Fibroblast of lung (primary cell): ENCODE data around the gene DNAJB12. TPM values are rescaled to one million over a fixed set of nuclear protein-coding genes. Genes with fewer than 3 reads are reported as not detected.
A peak's percentile ranks its signal among the peaks of the same experiment; 100 is the strongest.

ENCODE experiments used
- DNase-seq, 2 donors: peaks; one replicate each; pipeline versions ENCODE4 v3.0.0 to v3.0.0-alpha.2; 2010; ENCODE audit warnings: low read depth in 2 of 2
- H2AFZ ChIP-seq: 2 replicates; pipeline ENCODE4 v1.5.1; 2012; ENCODE audit warnings: low read length, control low read depth, inconsistent platforms
- H3K27ac ChIP-seq: 2 replicates; pipeline ENCODE4 v1.5.1; 2011; ENCODE audit warnings: low read length, control low read depth; ENCODE audit not compliant: insufficient read depth
- H3K27me3 ChIP-seq: 2 replicates; pipeline ENCODE4 v1.5.1; 2011; ENCODE audit warnings: mild to moderate bottlenecking, low read length; ENCODE audit not compliant: control insufficient read depth, insufficient read depth
- H3K36me3 ChIP-seq: 2 replicates; pipeline ENCODE4 v1.5.1; 2011; ENCODE audit warnings: low read length; ENCODE audit not compliant: control insufficient read depth, insufficient read depth
- H3K4me1 ChIP-seq: 2 replicates; pipeline ENCODE4 v1.5.1; 2011; ENCODE audit warnings: low read length; ENCODE audit not compliant: control insufficient read depth, insufficient read depth; ENCODE audit errors: extremely low read depth
- H3K4me2 ChIP-seq: 2 replicates; pipeline ENCODE4 v1.5.1; 2011; ENCODE audit warnings: low read length, control low read depth; ENCODE audit not compliant: insufficient read depth; ENCODE audit errors: extremely low read depth
- H3K4me3 ChIP-seq, 4 experiments: fragments of 200-600 bp in 1 of 4; sonication (generic) in 1 of 4; replicated peaks in 1 of 4; 2 replicates each; pipeline ENCODE4 v1.5.1; 2011 to 2016; ENCODE audit warnings: low read length in 4 of 4, low read depth in 3 of 4, mild to moderate bottlenecking in 3 of 4, control low read depth in 2 of 4, inconsistent platforms in 1 of 4, mixed read lengths in 1 of 4; ENCODE audit not compliant: insufficient read depth in 1 of 4; ENCODE audit errors: control extremely low read depth in 1 of 4
- H3K79me2 ChIP-seq: 2 replicates; pipeline ENCODE4 v1.5.1; 2012; ENCODE audit warnings: mild to moderate bottlenecking, low read length, inconsistent platforms; ENCODE audit not compliant: control insufficient read depth, insufficient read depth
- H3K9ac ChIP-seq: 2 replicates; pipeline ENCODE4 v1.5.1; 2011; ENCODE audit warnings: mild to moderate bottlenecking, low read length, control low read depth; ENCODE audit not compliant: insufficient read depth
- H3K9me3 ChIP-seq: 2 replicates; pipeline ENCODE4 v1.5.1; 2012; ENCODE audit warnings: low read depth, low read length; ENCODE audit not compliant: control insufficient read depth, insufficient read depth
- H4K20me1 ChIP-seq: 2 replicates; pipeline ENCODE4 v1.5.1; 2011; ENCODE audit warnings: low read length; ENCODE audit not compliant: control insufficient read depth, insufficient read depth; ENCODE audit errors: extremely low read depth
- EZH2 ChIP-seq: IDR thresholded peaks from 2 replicates; pipeline ENCODE4 v1.5.1; 2012; ENCODE audit warnings: low read length, control low read depth, mild to moderate bottlenecking; ENCODE audit errors: missing control alignments
- polyA plus RNA-seq, 2 donors: library from polyadenylated mRNA; depleted of rRNA in 1 of 2; stranded (reverse) in 1 of 2; unstranded in 1 of 2; fragments of >200 nt; gene quantifications; 2 replicates each; pipeline ENCODE4 v1.2.1, GENCODE V29; 2011 to 2012; ENCODE audit warnings: missing spikeins in 1 of 2
- total RNA-seq: library from RNA; depleted of rRNA; stranded (reverse); fragments of >200 nt; gene quantifications from 2 replicates; pipeline ENCODE4 v1.2.1, GENCODE V29; 2014
- TF ChIP-seq, protein P1 (sequence below), 2 donors: IDR thresholded peaks in 1 of 2; conservative IDR thresholded peaks in 1 of 2; 1 replicate in 1 of 2; 2 replicates in 1 of 2; pipeline ENCODE4 v1.5.1; 2011 to 2012; ENCODE audit warnings: low read length in 2 of 2, control low read depth in 1 of 2, inconsistent platforms in 1 of 2, low read depth in 1 of 2, mild to moderate bottlenecking in 1 of 2

The DNAJB12 gene
- total and polyA plus RNA-seq, 2 donors (not counting 1 experiment from before 2014, with no cell fraction given): 17.2 to 26.3 TPM

DNA sequence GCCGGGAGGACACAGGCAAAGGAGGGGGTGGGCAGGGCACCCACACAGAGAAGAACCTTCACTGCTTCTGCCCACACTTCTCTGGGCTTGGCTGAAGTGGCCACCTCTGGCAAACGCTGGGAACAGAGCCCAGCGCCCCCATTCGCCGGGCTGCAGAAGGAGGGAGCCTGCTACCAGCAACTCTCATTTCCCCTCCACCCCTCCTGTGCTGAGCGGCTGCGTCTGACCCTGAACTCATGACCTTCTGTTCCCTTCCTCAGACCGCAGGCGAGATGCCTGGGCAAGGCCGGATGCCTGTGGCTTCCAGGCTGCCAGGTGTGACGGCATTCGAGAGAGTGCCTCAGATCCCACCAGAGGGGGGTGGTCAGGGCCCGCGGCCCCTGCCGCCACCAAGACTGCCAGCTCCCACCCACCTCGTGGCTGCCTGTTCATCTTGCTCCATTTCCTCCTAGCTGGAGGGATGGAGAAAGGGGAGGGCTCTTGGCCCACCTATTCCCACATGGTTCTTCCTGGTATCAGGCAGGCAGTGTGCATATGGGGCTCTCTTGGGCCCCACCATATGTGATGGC lies 19.8 kb downstream of the DNAJB12 start:
- H4K20me1 ChIP-seq: no peaks in the 10 kb centered on the region
- no peaks in the 10 kb centered on the region for H3K27me3 ChIP-seq
- peak overlapping the region; percentile 83 for H3K27ac ChIP-seq
- TF ChIP-seq, protein P1, sequence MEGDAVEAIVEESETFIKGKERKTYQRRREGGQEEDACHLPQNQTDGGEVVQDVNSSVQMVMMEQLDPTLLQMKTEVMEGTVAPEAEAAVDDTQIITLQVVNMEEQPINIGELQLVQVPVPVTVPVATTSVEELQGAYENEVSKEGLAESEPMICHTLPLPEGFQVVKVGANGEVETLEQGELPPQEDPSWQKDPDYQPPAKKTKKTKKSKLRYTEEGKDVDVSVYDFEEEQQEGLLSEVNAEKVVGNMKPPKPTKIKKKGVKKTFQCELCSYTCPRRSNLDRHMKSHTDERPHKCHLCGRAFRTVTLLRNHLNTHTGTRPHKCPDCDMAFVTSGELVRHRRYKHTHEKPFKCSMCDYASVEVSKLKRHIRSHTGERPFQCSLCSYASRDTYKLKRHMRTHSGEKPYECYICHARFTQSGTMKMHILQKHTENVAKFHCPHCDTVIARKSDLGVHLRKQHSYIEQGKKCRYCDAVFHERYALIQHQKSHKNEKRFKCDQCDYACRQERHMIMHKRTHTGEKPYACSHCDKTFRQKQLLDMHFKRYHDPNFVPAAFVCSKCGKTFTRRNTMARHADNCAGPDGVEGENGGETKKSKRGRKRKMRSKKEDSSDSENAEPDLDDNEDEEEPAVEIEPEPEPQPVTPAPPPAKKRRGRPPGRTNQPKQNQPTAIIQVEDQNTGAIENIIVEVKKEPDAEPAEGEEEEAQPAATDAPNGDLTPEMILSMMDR (conservative IDR thresholded peaks at IDR 0.05 in 1 of 2, IDR thresholded peaks at IDR 0.05 in 1 of 2; ENCODE audit: low read depth in 1 of 2, low read length in 2 of 2): peak in 1 of 2 donors; percentile 47
- no peak for TF ChIP-seq EZH2
- peaks cover 18% of the 10 kb centered on the region for H3K36me3 ChIP-seq
- H3K9ac ChIP-seq: peak overlapping the region; percentile 56
- H3K4me1 ChIP-seq: peaks cover 36% of the 10 kb centered on the region
- H3K4me3 ChIP-seq: no peak overlapping the region
- H3K9me3 ChIP-seq: no peaks in the 10 kb centered on the region
- no peaks in the 10 kb centered on the region for H3K79me2 ChIP-seq
- DNase-seq: peak; percentile 96 to 100
- H2AFZ ChIP-seq: no peak overlapping the region
- peak overlapping the region; percentile 19 for H3K4me2 ChIP-seq

DNA sequence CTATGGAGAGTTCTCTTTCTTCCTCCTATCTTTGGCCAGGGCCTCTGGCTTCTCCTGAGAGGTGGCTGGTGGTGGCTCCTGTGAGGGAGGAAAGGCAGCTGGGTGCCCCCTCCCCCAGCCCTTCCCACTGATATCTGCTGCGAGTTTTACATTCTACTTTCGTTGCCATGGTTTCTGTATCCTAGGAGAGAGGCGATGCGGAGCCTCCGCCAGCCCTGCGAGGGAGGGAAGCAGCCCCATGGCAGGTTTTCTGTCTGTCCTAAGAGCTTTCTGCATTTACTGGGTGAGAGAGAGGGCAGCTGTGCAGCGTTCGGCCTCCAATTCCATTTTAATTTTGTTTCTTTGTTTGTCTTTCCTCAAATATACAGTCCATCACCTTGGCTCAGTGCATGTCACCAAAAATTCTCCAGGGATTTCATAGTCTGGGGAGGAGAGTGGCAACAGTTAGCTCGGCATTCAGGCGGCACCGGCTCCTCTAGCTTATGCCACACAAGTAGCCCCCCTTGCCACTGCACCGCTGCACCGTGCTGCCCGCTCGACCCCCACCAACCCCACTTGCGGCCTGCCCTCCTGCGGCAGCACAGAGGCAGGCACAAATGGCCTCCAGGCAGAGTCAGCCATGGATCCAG lies 20.4 kb downstream of the DNAJB12 start:
- Histone ChIP-seq H3K9ac (peak overlapping the region; percentile 56), H3K36me3 (peaks cover 18% of the 10 kb centered on the region), H4K20me1 (no peaks in the 10 kb centered on the region), H3K4me2 (peak overlapping the region; percentile 19), H3K27me3 (no peaks in the 10 kb centered on the region), H3K79me2 (no peaks in the 10 kb centered on the region), H2AFZ (no peak overlapping the region), H3K4me1 (peaks cover 36% of the 10 kb centered on the region), H3K4me3 (no peak overlapping the region), H3K9me3 (no peaks in the 10 kb centered on the region), H3K27ac (peak overlapping the region; percentile 72)
- peak; percentile 81 to 84 for DNase-seq
- TF ChIP-seq, protein P1 (conservative IDR thresholded peaks at IDR 0.05 in 1 of 2, IDR thresholded peaks at IDR 0.05 in 1 of 2; ENCODE audit: low read depth in 1 of 2, low read length in 2 of 2): no peak
- TF ChIP-seq EZH2: no peak

DNA sequence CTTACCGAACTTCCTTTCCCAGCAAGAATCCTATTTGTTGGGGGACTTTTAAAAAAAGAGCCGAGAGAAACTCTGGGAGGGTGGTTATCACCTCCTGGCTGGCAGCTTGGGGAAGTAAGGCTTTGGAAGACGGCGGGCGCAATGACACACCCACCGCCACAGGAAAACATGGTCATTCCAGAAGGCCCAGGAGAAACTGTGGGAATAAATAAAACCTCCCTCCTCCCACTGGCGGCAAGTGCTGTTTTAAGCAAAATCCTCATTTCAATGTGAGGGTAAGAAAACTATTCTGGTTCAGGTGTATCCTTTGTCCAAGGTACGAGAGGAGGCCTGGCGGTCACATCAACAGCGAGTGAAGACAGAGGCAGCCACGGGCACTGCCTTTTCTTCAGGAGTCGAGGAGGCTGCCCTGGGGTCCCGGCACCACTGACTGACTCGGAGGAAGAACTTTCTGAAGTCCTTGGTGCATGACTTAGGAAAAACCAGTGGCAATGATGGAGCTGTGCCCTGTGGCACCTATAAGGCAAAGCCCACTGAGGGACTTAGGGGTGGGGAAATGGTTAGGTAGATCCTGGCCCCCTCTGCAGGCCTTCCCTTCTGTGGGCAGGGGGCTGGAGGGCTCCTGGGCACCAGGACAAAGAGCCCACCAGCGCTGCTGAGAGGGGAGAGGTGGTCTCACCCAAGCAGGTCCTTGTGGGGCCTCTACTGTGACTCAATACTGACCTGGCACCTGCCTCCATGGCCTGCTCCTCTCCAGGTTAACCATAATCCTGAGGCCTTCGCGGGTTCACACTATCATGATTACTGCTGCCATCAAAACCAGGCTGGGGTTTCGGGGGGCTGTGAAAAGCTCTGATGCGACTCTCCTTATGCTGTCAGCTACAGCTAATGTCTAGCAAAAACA lies 21.4 kb downstream of the DNAJB12 start:
- H4K20me1 ChIP-seq: no peaks in the 10 kb centered on the region
- no peak overlapping the region for H2AFZ ChIP-seq
- H3K4me3 ChIP-seq: no peak overlapping the region
- no peaks in the 10 kb centered on the region for H3K27me3 ChIP-seq
- no peak overlapping the region for H3K4me2 ChIP-seq
- H3K36me3 ChIP-seq: peaks cover 18% of the 10 kb centered on the region
- TF ChIP-seq, protein P1 (conservative IDR thresholded peaks at IDR 0.05 in 1 of 2, IDR thresholded peaks at IDR 0.05 in 1 of 2; ENCODE audit: low read depth in 1 of 2, low read length in 2 of 2): no peak
- no peak for TF ChIP-seq EZH2
- H3K9me3 ChIP-seq: no peaks in the 10 kb centered on the region
- H3K27ac ChIP-seq: peak overlapping the region; percentile 11
- H3K9ac ChIP-seq: no peak overlapping the region
- H3K79me2 ChIP-seq: no peaks in the 10 kb centered on the region
- peaks cover 39% of the 10 kb centered on the region for H3K4me1 ChIP-seq
- DNase-seq: no peak
